Lower leg skin (tissue), 3 donors: ENCODE results near the gene ZNF202.

Source experiments
- POLR2A ChIP-seq, 2 donors: fragments of 450-650 bp; IDR thresholded peaks; one replicate each; pipeline ENCODE4 v1.6.1; 2016 to 2017; ENCODE audit warnings: antibody characterized with exemption in 2 of 2, mild to moderate bottlenecking in 1 of 2, moderate library complexity in 1 of 2
- TF ChIP-seq, protein P1 (sequence below), 3 donors: fragments of 450-650 bp; IDR thresholded peaks; one replicate each; pipeline ENCODE4 v1.5.1; 2016; ENCODE audit warnings: antibody characterized with exemption in 3 of 3, mild to moderate bottlenecking in 3 of 3, moderate library complexity in 2 of 3

DNA sequence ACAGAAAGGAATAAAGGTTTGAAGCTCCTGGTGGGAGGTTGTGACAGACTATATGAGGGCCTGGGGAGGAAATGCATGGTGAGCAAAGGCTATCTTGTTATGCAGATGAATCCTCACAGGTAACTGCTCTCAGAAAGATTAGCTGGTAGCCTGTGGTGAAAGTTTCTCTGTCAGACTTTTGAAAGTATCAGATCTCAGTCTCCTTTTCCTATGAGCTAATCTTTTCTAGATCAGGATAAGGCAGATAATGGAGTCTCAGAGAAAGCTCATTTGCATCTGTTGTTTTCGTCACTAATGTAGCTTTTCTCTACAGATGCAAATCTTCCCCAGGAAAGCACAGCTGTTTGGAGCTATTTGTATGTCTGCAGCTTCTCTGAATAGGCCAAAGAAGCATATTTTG, 33.8 kb upstream of the ZNF202 start:
- TF ChIP-seq, protein P1, sequence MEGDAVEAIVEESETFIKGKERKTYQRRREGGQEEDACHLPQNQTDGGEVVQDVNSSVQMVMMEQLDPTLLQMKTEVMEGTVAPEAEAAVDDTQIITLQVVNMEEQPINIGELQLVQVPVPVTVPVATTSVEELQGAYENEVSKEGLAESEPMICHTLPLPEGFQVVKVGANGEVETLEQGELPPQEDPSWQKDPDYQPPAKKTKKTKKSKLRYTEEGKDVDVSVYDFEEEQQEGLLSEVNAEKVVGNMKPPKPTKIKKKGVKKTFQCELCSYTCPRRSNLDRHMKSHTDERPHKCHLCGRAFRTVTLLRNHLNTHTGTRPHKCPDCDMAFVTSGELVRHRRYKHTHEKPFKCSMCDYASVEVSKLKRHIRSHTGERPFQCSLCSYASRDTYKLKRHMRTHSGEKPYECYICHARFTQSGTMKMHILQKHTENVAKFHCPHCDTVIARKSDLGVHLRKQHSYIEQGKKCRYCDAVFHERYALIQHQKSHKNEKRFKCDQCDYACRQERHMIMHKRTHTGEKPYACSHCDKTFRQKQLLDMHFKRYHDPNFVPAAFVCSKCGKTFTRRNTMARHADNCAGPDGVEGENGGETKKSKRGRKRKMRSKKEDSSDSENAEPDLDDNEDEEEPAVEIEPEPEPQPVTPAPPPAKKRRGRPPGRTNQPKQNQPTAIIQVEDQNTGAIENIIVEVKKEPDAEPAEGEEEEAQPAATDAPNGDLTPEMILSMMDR (IDR thresholded peaks at IDR 0.05) = no peak
- no peak for TF ChIP-seq POLR2A (IDR thresholded peaks at IDR 0.05)
